ENCODE results near the gene NDOR1. TPM values are rescaled to one million over a fixed set of nuclear protein-coding genes. Genes with fewer than 3 reads are reported as not detected.

Gene NDOR1
- polyA plus RNA-seq, 1 experiment: 7.1 TPM

DNA sequence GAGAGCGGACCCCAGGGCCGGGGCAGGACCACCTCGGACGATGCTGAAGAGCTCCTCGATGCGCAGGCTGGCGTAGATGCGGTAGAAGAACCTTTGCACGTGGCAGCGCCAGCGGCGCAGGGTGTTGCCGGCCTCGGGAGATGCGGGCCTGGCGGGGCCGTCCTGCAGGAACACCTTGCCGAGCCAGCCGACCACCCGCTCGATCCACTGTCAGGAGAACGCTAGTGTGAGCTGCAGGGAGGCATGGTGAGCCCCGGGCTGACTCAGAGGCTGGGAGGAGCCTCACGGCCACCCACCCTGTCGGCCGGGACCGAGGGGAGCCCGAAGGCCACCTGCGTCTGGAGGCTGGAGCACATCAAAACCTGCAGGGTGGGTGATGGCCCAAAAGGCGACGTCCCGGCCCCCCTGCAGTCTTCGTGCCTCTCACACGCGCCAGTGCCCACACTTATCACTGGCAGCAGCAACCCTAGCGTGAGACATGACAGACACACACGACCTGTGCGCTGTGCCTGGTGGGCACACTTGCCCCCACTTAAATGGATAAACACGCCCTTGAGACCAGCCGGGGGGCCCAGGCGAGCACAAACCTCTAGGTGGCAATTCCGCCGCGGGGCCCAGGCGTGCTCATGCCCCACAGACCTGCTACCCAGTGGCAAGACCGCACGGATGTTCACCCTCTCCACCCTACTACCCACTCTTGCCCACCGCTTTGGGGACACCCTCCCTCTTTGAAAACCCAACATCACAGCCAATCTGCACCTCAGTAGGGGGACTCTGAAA, 20.4 kb upstream of the NDOR1 start:
- Histone ChIP-seq H3K27me3 (ENCODE audit: control insufficient read depth, insufficient read depth, low read length) (no peaks in the 10 kb centered on the region), H3K36me3 (ENCODE audit: control insufficient read depth, insufficient read depth, low read length) (peaks cover 36% of the 10 kb centered on the region), H3K4me3 (ENCODE audit: low read depth, low read length) (no peak overlapping the region)
- ChIA-PET POLR2A (no interaction called here), CTCF (interaction anchor here (1.4 kb wide), 1 partner anchor 9 kb away, joined by 3 read pairs; no protein-coding TSS in a partner anchor)
- DNase-seq (ENCODE audit: low read depth): no peak
- TF ChIP-seq CTCF (IDR thresholded peaks at IDR 0.05; ENCODE audit: insufficient read depth, low read depth, low read length): no peak

GRCh38 chr9:137185921-137186320, 19.6 kb upstream of the NDOR1 start:
- TF ChIP-seq CTCF (IDR thresholded peaks at IDR 0.05; ENCODE audit: insufficient read depth, low read depth, low read length): no peak
- ChIA-PET CTCF (no interaction called here), POLR2A (no interaction called here)
- peaks cover 41% of the 10 kb centered on the region for H3K36me3 ChIP-seq (ENCODE audit: control insufficient read depth, insufficient read depth, low read length)
- no peaks in the 10 kb centered on the region for H3K27me3 ChIP-seq (ENCODE audit: control insufficient read depth, insufficient read depth, low read length)
- no peak for DNase-seq (ENCODE audit: low read depth)
- H3K4me3 ChIP-seq (ENCODE audit: low read depth, low read length): no peak overlapping the region

GRCh38 chr9:137186385-137186784, 19.1 kb upstream of the NDOR1 start:
- H3K36me3 ChIP-seq (ENCODE audit: control insufficient read depth, insufficient read depth, low read length): peaks cover 42% of the 10 kb centered on the region
- TF ChIP-seq CTCF (IDR thresholded peaks at IDR 0.05; ENCODE audit: insufficient read depth, low read depth, low read length): no peak
- CTCF ChIA-PET: no interaction called here
- DNase-seq (ENCODE audit: low read depth): no peak
- no peak overlapping the region for H3K4me3 ChIP-seq (ENCODE audit: low read depth, low read length)
- POLR2A ChIA-PET: no interaction called here
- H3K27me3 ChIP-seq (ENCODE audit: control insufficient read depth, insufficient read depth, low read length): no peaks in the 10 kb centered on the region

DNA sequence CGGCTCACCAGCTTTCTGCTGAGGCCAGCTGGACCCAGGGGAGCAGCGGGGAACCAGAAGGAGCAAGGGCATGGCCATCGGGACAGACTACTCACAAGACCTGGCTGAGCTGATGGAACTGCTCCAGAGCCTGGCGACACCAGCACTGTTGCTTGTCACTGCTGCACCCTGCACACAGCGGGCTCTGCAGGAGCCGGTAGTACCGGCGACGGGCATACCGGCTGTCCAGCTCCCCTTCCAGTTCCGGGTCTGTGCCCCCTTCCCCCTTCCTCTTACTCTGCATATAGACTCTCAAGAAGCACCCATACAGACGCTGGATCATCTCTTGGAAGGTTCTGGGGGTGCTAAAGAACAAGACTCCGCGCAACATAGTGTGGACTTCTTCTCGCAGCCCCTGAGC, 18.1 kb upstream of the NDOR1 start:
- peak overlapping the region; percentile 98 for H3K4me3 ChIP-seq (ENCODE audit: low read depth, low read length)
- no peaks in the 10 kb centered on the region for H3K27me3 ChIP-seq (ENCODE audit: control insufficient read depth, insufficient read depth, low read length)
- ChIA-PET POLR2A (no interaction called here), CTCF (interaction anchor here (0.8 to 1.4 kb wide), 4 partner anchors 10 to 359 kb away, joined by 3 to 5 read pairs (median 4); partner anchors contain the start of gene TMEM210)
- no peak for DNase-seq (ENCODE audit: low read depth)
- no peak for TF ChIP-seq CTCF (IDR thresholded peaks at IDR 0.05; ENCODE audit: insufficient read depth, low read depth, low read length)
- peaks cover 43% of the 10 kb centered on the region for H3K36me3 ChIP-seq (ENCODE audit: control insufficient read depth, insufficient read depth, low read length)

DNA sequence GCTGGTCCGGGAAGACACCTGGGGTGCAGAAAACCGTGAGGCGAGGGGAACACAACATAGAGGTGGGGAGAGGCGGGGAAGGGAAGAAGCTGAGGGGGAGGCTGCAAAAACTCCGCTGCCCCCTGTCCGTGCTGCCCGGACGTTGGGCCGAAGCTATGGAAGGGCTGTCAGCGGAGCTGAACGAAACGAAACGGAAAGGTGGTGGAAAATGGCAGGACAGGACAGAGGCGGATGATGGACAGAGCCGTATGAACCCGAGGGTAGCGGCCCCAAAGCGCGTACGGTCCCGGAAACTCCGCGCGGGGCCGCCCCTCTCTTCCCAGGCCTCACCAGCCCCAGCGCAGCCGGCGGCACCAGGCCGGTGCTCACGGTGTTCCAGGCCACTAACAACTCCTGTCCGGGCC, 17.4 kb upstream of the NDOR1 start:
- Histone ChIP-seq H3K27me3 (ENCODE audit: control insufficient read depth, insufficient read depth, low read length) (no peaks in the 10 kb centered on the region), H3K36me3 (ENCODE audit: control insufficient read depth, insufficient read depth, low read length) (peaks cover 37% of the 10 kb centered on the region), H3K4me3 (ENCODE audit: low read depth, low read length) (peak overlapping the region; percentile 98)
- CTCF ChIA-PET: interaction anchor here (0.6 to 1.4 kb wide), 4 partner anchors 11 to 406 kb away, joined by 3 to 5 read pairs (median 3); partner anchors contain the start of gene TMEM210
- TF ChIP-seq CTCF (IDR thresholded peaks at IDR 0.05; ENCODE audit: insufficient read depth, low read depth, low read length): no peak
- no peak for DNase-seq (ENCODE audit: low read depth)
- POLR2A ChIA-PET: no interaction called here
